ENCODE results near the gene SAA4.
"Not testable (repeated sequence)": the region's sequence is repeated elsewhere in the genome, so short reads cannot be mapped to it uniquely, and the experiment has no call there.

The SAA4 gene

GRCh38 chr11:18236664-18237356 is at the start of gene SAA4:
SAA4 (minus strand) TSS chr11:18236802; CDS start chr11:18235926, 876 bp downstream.
- no peak for DNase-seq (ENCODE audit: low spot score)

DNA sequence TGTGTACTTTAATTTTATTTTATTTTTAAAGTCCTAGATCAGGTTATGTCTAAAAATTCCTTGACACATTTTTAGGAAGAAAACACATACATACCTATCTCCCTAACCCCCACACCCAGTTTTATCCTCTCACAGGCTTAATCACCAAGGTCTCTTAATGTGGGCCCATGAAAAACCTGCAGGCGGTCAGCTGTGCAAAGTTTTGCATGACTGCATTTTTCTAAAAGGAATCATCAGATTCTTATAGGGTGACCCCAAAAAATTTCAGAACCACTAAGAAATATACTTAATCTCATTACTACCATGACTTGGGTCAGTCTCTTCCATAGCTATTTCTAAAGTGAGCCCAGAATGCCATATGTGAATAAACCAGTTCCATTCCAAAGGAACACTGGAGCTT is 49.2 kb upstream of the SAA4 start:
- no peak for DNase-seq (ENCODE audit: low spot score)

GRCh38 chr11:18282626-18283025 is 46.0 kb upstream of the SAA4 start:
- no peak for DNase-seq (ENCODE audit: low spot score)

DNA sequence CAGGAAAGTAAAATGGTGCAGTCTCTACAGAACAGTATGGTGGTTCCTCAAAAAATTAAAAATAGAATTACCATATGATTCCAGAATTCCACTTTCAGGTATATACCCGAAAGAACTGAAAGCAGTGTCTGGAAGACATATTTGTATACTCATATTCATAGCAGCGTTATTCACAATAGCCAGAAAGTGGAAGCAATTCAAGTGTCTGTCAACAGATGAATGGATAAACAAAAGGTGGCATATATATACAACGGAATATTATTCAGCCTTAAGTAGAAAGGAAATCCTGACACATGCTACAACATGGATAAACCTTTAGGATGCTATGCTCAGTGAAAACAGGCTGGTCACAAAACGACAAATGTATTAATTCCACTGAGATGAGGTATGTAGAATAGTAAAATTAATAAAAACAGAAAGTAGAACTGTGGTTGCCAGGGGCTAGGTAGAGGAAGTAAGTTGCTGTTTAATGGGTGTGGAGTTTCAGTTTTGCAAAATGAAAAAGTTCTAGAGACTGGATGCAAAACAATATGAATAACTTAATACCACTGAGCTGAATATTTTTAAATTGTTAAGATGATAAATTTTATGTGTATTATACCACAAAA is 43.9 kb upstream of the SAA4 start:
- DNase-seq (ENCODE audit: low spot score), result no peak

DNA sequence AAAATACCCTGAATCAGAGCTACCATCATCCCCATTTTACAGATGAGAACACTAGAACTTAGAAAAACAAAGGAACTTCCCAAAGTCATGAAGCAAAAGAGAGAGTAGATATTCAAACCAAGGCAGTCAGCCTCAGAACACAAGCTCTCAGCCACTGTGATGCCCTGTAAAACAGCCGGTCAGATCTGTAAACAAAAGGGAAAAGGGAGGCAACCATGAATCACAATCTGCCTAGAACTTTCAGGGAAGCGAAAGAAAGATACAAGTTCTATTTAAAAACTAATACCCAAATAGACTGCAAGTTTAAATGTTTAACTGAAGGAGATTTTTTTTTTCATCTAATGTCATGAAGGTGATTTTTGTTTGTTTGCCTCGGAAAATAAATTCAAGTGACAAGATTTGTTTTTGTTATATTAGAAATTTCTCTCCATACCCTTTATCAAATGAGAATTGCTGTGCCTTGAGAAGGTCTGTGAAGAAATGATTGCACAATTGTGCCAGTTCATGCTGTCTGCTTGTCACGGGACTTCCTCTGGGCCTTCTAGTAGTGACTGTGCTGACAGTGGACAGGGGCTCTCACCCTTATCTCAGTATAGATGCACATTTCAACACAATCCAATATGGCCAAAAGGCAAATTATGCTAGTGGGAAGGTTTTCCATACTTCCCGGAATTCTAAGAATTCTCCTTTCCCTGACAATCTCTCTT is 41.1 kb upstream of the SAA4 start:
- DNase-seq (ENCODE audit: low spot score), result no peak

DNA sequence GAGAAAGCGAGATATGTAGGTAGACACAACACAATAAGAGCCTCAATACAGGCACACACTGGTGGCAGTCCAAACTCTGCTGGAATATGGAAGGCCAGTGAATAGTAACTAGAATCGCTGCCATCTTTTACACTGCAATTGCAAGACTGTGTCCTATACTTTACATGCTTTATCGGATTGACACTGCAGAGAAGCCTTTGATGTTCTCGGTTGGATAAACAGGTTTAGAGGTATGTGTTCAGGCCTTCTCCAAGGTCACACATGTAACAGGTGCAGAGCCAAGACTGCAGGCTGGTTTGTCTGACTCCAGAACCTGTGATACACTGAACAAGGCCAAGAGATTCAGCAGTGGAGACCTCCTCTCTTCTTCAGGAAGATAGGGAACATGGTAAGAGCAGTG is 34.6 kb upstream of the SAA4 start:
- no peak for DNase-seq (ENCODE audit: low spot score)

DNA sequence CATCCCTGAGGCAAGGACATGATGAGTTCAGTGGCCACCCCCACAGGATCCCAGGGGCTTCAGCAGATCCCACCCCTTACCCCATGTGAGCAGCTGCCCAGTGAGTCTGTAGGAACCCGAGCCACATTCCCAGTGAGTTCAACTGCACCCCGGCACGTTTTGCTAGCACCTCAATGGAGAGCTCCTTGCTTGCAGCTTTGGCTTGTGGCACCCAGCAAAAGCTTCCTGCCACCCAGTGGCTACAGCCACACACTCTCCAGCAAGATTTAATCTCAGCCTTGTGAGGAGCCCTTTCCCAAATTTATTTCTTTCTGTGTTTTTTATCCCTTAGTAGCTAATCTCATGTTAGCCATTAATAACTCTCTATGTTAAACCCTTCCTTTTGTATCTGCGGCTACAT is 33.5 kb upstream of the SAA4 start:
- no peak for DNase-seq (ENCODE audit: low spot score)

- not testable (repeated sequence) for DNase-seq (ENCODE audit: low spot score)
Observed at GRCh38 chr11:18269252-18269651, 32.6 kb upstream of the SAA4 start.

DNA sequence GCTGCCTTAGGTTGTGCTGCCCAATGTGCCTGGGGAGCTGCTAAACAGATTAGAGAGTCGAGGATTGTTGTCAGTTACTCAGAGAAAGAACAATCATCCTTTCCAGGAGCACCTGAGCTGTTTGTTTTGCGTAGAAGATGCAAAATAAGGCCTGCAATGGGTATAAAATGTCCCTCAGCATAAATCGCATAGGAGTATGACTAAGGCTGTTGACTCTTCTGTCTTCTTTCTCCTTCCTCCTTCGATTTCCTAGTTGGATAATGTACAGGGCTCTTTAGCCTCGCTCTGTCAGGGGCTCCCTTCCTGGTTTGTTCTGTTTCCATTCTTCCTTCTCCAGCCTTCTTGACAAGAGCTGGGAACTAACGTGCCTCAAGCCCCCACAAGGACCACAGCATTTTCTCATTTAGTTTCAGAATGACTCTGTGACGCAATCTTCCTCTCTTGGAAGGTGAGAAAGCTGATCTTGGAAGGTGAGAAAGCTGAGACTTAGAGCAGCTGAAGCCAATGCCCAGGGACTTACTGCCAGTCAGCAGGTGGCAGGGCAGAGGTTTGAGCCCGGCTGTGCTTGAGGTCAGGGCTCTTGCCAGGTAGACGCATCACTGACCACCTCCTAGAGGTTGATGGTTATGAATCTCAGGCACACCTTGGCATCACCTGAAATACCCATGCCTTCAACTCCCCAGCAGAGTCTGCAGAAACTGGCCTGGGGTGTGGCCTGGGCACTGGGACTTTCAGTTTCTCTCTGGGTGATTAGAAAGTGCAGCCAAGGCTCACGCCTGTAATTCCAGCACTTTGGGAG is 30.9 kb upstream of the SAA4 start:
- not testable (repeated sequence) for DNase-seq (ENCODE audit: low spot score)

DNA sequence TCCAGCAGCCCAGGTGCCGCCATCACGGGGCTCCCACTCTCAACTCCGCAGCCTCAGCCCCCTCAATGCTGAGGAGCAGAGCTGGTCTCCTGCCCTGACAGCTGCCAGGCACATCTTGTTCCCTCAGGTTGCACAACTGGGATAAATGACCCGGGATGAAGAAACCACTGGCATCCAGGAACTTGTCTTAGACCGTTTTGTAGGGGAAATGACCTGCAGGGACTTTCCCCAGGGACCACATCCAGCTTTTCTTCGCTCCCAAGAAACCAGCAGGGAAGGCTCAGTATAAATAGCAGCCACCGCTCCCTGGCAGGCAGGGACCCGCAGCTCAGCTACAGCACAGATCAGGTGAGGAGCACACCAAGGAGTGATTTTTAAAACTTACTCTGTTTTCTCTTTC is 29.3 kb upstream of the SAA4 start, which contains the start of gene SAA1:
Gene SAA1, plus strand, starts transcription at position 316 of the 400 bp plus-strand sequence. CDS start 624 bp downstream, outside the sequence.
- no peak for DNase-seq (ENCODE audit: low spot score)

DNA sequence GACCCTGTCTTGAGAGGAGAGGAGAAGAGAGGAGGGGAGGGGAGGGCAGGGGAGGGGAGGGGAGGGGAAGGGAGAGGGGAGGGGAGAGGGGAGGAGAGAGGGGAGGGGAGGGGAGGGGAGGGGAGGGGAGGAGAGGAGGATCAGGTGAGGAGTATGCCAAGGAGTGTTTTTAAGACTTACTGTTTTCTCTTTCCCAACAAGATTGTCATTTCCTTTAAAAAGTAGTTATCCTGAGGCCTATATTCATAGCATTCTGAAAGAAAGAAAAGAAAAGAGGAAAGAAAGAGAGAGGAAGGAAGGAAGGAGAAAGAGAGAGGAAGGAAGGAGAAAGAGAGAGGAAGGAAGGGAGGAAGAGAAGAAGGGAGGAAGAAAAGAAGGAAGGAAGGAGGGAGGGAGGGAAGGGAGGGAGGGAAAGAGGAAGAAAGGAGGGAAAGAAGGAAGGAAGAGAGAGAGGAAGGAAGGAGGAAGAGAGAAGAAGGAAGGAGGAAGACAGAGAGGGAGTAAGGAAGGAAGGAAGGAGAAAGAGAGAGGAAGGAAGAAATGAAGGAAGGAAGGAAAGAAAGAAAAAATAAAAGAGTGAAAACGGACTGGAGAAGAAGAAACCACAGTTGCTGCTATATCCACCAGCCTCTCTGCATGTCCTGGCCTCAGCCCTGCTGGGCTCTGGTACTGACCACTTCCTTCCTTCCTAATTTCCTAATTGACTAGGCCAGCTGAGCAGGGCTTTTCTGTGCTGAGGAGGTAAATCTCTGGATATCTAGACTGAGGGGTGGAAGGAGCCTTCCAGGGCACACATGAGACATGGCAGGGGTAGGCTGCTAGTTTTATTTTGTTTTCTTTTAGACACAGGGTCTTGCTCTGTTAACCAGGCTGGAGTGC is 28.3 kb upstream of the SAA4 start:
- DNase-seq (ENCODE audit: low spot score), result no peak

GRCh38 chr11:18264035-18264434 is 27.4 kb upstream of the SAA4 start:
- DNase-seq (ENCODE audit: low spot score), result no peak

- DNase-seq (ENCODE audit: low spot score), result not testable (repeated sequence)
Observed at GRCh38 chr11:18262681-18263350, 26.2 kb upstream of the SAA4 start.

DNA sequence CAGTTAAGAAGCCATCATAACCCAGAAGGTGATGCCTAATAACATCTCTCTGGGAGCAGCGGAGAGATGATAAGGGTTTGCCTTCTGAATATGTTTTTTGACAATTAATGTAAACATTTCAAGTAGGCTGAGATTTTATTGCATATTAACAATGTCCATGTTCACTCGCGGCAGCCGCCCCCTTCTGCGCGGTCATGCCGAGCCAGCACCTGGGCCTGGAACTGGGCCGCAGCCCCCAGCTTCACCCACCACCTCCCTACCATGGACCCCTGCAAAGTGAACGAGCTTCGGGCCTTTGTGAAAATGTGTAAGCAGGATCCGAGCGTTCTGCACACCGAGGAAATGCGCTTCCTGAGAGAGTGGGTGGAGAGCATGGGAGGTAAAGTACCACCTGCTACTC is 25.1 kb upstream of the SAA4 start:
- no peak for DNase-seq (ENCODE audit: low spot score)

GRCh38 chr11:18259259-18259658 is 22.7 kb upstream of the SAA4 start:
- DNase-seq (ENCODE audit: low spot score), result peak; percentile 78

GRCh38 chr11:18254781-18255361 is 18.3 kb upstream of the SAA4 start:
- no peak for DNase-seq (ENCODE audit: low spot score)

DNA sequence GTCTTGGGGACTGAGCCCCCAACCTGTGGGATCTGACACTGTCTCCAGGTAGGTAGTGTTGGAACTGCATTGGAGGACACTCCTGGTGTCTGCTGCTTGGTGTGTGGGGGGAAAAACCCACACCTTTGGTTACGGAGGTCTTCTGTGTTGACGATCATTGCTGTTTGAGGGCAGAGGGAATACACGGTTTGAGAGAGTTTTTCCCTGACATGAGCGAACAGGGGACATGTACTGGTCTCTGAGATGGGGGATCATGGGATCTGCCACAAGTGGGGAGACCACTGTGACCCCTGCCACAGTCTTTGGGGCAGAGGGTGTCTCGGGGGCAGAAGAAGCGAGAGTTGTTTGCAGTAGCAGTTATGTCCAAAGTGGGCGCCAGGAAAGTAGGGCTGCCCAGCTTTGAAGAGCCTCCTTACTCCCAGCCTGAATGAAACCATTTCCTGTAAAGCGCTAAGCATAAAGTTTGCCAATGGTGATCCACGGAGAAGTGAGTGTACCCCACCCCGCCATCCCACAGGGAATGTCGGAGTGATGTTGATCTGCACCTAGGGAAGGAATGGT is 17.3 kb upstream of the SAA4 start:
- DNase-seq (ENCODE audit: low spot score), result no peak

GRCh38 chr11:18253233-18253632 is 16.6 kb upstream of the SAA4 start:
- no peak for DNase-seq (ENCODE audit: low spot score)

- no peak for DNase-seq (ENCODE audit: low spot score)
Observed at GRCh38 chr11:18248561-18248960, 12.0 kb upstream of the SAA4 start, which contains the start of gene SAA2. SAA2 (minus strand) TSS chr11:18248668; CDS start chr11:18248011, 657 bp downstream.

GRCh38 chr11:18247191-18247581 is 10.6 kb upstream of the SAA4 start:
- DNase-seq (ENCODE audit: low spot score), result not testable (repeated sequence)

All from HuH-7 (cell line).